Mesenteric fat pad (tissue), 1 donor: ENCODE data around the gene ASB11. TPM values are rescaled to one million over a fixed set of nuclear protein-coding genes. Genes with fewer than 3 reads are reported as not detected.
"Not testable (repeated sequence)": the region's sequence is repeated elsewhere in the genome, so short reads cannot be mapped to it uniquely, and the experiment has no call there.

Experiments used
- DNase-seq: peaks from one replicate; pipeline ENCODE4 v3.0.0-alpha.2; 2020; ENCODE audit warnings: low spot score
- total RNA-seq: library from RNA; stranded (reverse); fragmentation: NEBNext Ultra II Directional; extraction: Animal tissue kit (Norgen Biotek cat#: 25700); gene quantifications from one replicate; pipeline ENCODE4 v1.2.1, GENCODE V29; 2021
- donor health status: DM: yes; HTN: yes; CAD: no.

The ASB11 gene
- total RNA-seq, 1 donor from 2014 or later = not detected

- DNase-seq = not testable (repeated sequence)
These were observed 9.5 kb downstream of the ASB11 start for GRCh38 chrX:15305899-15306298.

- DNase-seq = no peak
These were observed 13.5 kb downstream of the ASB11 start for GRCh38 chrX:15301924-15302323.

GRCh38 chrX:15299941-15300851, 15.2 kb downstream of the ASB11 start:
- no peak for DNase-seq

DNA sequence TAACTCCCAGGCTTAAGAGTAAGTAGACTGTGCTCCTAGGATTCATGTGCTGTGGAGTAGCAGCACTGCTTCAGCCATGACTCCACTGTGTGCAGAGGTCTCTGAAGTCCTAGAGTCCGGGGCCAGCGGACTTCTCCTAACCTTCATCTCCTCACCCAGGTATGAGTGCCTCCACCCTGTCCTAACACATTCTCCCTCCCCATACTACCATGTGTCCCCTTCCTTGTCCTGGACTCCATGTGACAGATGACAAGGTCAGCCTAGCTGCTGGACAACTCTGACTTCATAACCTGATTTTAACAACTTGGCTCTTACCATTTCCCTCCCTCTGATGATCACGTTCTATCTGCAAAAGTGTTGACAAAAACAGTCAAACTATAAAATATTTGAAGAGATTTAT, 16.7 kb downstream of the ASB11 start:
- no peak for DNase-seq

DNA sequence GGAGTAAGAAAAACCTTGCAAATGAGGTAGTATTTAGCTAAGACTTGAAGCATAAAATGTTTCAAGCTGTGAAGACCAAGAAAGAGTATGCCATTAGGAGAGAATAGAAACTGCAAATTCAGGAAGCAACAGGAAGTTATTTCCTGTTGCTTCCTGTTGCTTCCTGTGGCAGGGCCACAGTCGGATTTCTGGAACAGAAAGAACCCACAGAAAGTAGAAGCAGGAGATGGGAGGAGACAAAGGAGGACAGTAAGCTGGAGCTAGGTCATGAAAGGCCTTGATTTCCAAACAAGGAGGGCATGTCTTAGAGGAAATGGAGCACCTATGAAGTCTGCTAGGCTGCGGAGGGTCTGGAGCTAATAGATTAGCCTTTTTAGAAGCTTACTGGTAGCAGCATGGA, 17.2 kb downstream of the ASB11 start:
- no peak for DNase-seq

- no peak for DNase-seq
These were observed 22.0 kb downstream of the ASB11 start for GRCh38 chrX:15293451-15293850.

DNA sequence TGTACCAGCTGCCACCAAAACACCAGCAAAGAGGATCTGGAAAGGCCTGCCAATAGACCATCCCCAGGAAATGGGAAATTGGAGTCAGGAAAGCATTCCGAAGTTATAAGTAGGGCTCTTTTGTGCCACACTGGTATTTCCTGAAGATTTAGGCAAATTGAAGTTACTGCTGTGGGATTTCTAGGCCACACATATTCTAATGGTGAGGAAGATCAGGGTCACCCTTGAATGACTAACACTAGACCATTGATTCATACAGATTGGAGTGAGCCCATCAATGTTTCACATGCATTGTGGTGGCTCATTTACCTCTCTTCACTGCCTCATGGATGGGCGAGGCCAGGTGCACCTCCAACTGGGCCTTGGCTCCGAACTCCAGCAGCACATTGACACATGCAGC, 22.6 kb downstream of the ASB11 start:
- DNase-seq = no peak

- no peak for DNase-seq
These were observed 37.8 kb downstream of the ASB11 start for GRCh38 chrX:15277604-15278003.

- no peak for DNase-seq
These were observed 40.5 kb downstream of the ASB11 start for GRCh38 chrX:15274946-15275345.

DNA sequence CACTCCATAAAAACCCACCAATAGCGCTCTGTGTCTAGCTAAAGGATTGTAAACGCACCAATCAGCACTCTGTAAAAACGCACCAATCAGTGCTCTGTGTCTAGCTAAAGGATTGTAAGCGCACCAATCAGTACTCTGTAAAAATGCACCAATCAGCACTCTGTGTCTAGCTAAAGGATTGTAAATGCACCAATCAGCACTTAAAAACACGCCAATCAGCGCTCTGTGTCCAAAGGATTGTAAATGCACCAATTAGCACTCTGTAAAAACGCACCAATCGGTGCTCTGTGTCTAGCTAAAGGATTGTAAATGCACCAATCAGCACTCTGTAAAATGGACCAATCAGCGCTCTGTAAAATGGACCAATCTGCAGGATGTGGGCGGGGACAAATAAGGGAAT, 42.2 kb downstream of the ASB11 start:
- DNase-seq = not testable (repeated sequence)

DNA sequence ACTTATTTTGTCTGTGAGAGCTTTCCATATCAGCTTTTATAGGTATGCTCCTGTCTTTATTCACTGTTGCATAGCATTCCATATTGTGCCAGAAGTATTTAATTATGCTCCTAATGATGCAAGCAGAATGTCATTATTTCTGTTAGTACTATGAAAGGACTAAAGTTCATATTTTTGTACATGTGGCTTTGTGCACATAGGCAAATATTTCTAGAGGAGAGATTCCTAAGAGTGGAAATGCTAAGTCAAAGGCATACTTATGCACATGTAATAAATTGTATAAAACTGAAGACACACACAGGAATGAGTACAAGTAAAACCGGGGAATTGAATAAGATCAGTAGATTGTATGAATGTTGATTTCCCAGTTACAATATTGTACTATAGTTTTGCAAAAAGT, 43.7 kb downstream of the ASB11 start:
- no peak for DNase-seq

GRCh38 chrX:15269618-15270521, 45.6 kb downstream of the ASB11 start, which contains the start of gene ASB9:
ASB9 (minus strand) TSS chrX:15270083; CDS start chrX:15269874, 209 bp downstream.
- DNase-seq = no peak

GRCh38 chrX:15269120-15269519, 46.3 kb downstream of the ASB11 start:
- no peak for DNase-seq

- no peak for DNase-seq
These were observed 60.6 kb downstream of the ASB11 start for GRCh38 chrX:15254852-15255251.

DNA sequence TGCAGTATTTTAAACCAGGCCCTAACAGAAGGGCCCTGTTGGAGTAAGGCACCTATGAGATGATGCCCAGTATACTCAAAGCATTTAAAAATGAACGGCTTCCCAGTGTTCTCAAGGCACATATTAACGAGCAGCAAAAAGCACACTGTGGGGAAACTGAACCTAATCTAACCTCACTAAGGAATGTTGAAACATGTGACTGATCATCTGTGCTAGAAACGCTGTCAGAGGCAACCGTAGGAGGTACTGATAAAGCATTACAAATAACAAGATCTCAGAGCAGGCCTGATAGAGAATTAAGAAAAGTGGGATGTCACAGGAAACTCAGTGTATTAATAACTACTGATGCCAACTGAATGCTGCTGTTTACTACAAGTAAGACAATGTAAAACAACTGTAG, 69.5 kb downstream of the ASB11 start:
- DNase-seq = no peak

DNA sequence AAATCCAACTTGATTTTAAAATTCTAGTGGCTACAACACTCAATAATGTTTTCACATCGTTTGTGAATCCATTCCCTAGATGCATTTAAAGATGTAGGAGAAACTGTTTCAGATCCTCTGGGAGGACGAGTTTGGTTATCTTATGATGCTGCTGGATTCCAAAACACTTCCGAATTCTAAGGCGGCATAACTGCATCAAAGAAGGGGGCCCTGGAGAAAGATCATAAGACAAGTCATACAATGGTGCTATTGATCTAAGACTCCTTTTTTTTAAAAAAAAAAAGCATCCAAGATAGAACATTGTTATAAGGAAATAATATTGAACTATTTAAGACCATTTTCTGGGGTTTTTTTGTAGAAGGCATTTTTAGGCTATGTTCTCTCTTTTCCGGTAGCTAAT, 71.0 kb downstream of the ASB11 start:
- no peak for DNase-seq

- no peak for DNase-seq
These were observed 72.4 kb downstream of the ASB11 start for GRCh38 chrX:15242899-15243555.

DNA sequence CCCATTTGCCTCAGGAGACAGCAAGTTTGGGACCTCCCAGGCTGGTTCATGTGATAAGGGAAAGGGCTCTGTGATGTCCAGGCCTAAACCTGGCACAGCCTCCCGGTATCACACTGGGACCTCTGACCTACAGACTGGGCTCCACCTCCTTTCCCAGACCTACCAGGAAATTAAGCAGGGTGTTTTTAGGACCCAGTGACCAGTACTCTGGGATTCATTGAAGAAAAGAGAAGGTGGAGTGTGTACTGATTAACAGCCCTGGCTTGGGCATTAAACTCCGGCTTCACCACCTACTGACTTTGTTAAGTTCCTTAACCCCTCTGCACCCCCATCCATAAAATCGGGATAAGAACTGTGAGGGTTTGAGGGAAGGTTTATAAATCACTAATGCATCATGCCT, 74.1 kb downstream of the ASB11 start:
- DNase-seq = no peak

- DNase-seq = no peak
These were observed 75.0 kb downstream of the ASB11 start for GRCh38 chrX:15240414-15240813.

- DNase-seq = no peak
These were observed 79.3 kb downstream of the ASB11 start for GRCh38 chrX:15236146-15236545.

DNA sequence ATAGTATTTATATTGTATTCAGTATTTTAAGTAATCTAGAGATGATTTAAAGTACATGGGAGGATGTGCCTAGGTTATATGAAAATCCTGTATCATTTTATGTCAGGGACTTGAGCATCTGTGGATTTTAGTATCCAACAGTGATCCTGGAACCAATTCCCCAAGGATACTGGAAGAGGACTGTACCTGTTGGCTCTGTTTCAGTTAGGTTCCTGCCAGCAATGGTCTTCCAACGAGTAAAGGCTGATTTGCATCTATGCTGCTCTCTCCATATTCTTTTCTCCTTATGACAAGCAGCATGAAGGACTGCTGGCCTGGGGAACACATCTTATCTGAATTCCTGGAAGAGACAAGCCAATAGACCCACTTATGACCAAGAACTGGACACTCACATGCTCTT, 80.4 kb downstream of the ASB11 start:
- no peak for DNase-seq
